Esophagus squamous epithelium (tissue), 5 donors: ENCODE measurements around the gene DROSHA. TPM values are rescaled to one million over a fixed set of nuclear protein-coding genes. Genes with fewer than 3 reads are reported as not detected.

Experiments used
- DNase-seq: peaks from one replicate; lab custom pipeline; 2025; lab: John Stamatoyannopoulos, UW
- H3K27ac ChIP-seq, 4 donors: fragments of 200-600 bp; sonication (generic); one replicate each; pipeline ENCODE4 v1.5.1; 2016 to 2019; ENCODE audit warnings: mild to moderate bottlenecking in 1 of 4
- H3K27me3 ChIP-seq, 4 donors: fragments of 200-600 bp; sonication (generic); 1 replicate in 3 of 4; 2 replicates in 1 of 4; pipeline versions ENCODE4 v1.5.1 to v1.6.0; 2017 to 2021; ENCODE audit warnings: antibody characterized with exemption in 1 of 4
- H3K36me3 ChIP-seq, 3 donors: fragments of 200-600 bp; sonication (generic); one replicate each; pipeline ENCODE4 v1.5.1; 2016 to 2019
- H3K4me1 ChIP-seq, 3 donors: fragments of 200-600 bp; sonication (generic); one replicate each; pipeline ENCODE4 v1.5.1; 2017 to 2019
- H3K4me3 ChIP-seq, 4 donors: fragments of 200-600 bp; sonication (generic); 1 replicate in 3 of 4; 2 replicates in 1 of 4; pipeline ENCODE4 v1.5.1; 2016 to 2019; ENCODE audit warnings: mild to moderate bottlenecking in 2 of 4, moderate library complexity in 1 of 4
- H3K9me3 ChIP-seq, 3 donors: fragments of 200-600 bp; sonication (generic); one replicate each; pipeline ENCODE4 v1.5.1; 2016 to 2019
- CTCF ChIP-seq, 6 experiments: fragments of 450-650 bp in 4 of 6; fragments of 200-600 bp in 2 of 6; sonication (generic) in 2 of 6; IDR thresholded peaks; one replicate each; pipeline ENCODE4 v1.5.1; 2016 to 2019; ENCODE audit warnings: antibody characterized with exemption in 6 of 6, mild to moderate bottlenecking in 4 of 6, moderate library complexity in 4 of 6
- POLR2A ChIP-seq, 4 donors: fragments of 450-650 bp; IDR thresholded peaks; one replicate each; pipeline ENCODE4 v1.6.1; 2017; ENCODE audit warnings: antibody characterized with exemption in 4 of 4, mild to moderate bottlenecking in 4 of 4, moderate library complexity in 3 of 4
- WGBS, 2 donors: methylation state at CpG; one replicate each; pipeline ENCODE4 v1.1.5; 2018; 5-methylcytosine and 5-hydroxymethylcytosine counted together
- intact Hi-C: fragments of 100-400 bp; cut with DNase I; formaldehyde crosslinking; loops from one replicate; pipeline ENCODE4 v1.15.0; 2022
- small RNA-seq, 4 donors: library from RNA; depleted of rRNA; stranded (forward); fragments of <200 nt; gene quantifications; one replicate each; pipeline ENCODE3, GENCODE V24; 2016
- total RNA-seq, 4 donors: library from RNA; depleted of rRNA; stranded (reverse); fragments of >200 nt; gene quantifications; one replicate each; pipeline ENCODE4 v1.1.0, GENCODE V29; 2016
- donor health status: DM: yes; HTN: yes; CAD: no.

The DROSHA gene
- total RNA-seq, 4 donors from 2014 or later: 26.1 to 36.5 (median 31.8) TPM

GRCh38 chr5:31355337-31355736 lies 176.6 kb downstream of the DROSHA start:
- 49 to 56% methylated on average over 3 of the region's 3 CpGs for WGBS, 2 donors
- intact Hi-C loops: no loop called here
- Histone ChIP-seq H3K36me3 (no peaks in the 10 kb centered on the region), H3K4me3 (no peak overlapping the region), H3K27ac (no peak overlapping the region), H3K4me1 (no peaks in the 10 kb centered on the region), H3K27me3 (no peaks in the 10 kb centered on the region), H3K9me3 (peaks cover 0 to 6% (median 0%) of the 10 kb centered on the region in 3 donors)
- TF ChIP-seq POLR2A (IDR thresholded peaks at IDR 0.05) (no peak), CTCF (IDR thresholded peaks at IDR 0.05) (no peak)
- DNase-seq: no peak

Small RNA genes lying within 50 kb of the gene (small RNA-seq; reads per million reads assigned to genes)
- 0 reads per million in 4 donors for gene RF00019

Other genes starting within 250 kb of the DROSHA start
- 10 to 100 TPM; 11.0 to 19.8 (median 13.5) TPM for gene C5orf22, start 208 bp upstream of the DROSHA start, total RNA-seq
- gene PDZD2, start 107.0 kb upstream of the DROSHA start, total RNA-seq: 10 to 100 TPM; 13.7 to 26.7 (median 24.1) TPM